ENCODE results near the gene NET1.
"Not testable (repeated sequence)": the region's sequence is repeated elsewhere in the genome, so short reads cannot be mapped to it uniquely, and the experiment has no call there.

Gene NET1

GRCh38 chr10:5396556-5397300 lies 15.6 kb upstream of the NET1 start:
- Histone ChIP-seq H3K9ac (no peak overlapping the region), H3K4me3 (no peak overlapping the region), H3K36me3 (no peaks in the 10 kb centered on the region), H3K4me1 (no peaks in the 10 kb centered on the region), H3K27me3 (no peaks in the 10 kb centered on the region), H3K4me2 (no peak overlapping the region), H3K27ac (no peak overlapping the region), H4K20me1 (no peaks in the 10 kb centered on the region), H3K9me3 (peaks cover 10% of the 10 kb centered on the region; the same call in 1 of the 2 replicates)
- no peak for TF ChIP-seq Cebpa-rat (IDR thresholded peaks at IDR 0.05)

- Histone ChIP-seq H3K36me3 (no peaks in the 10 kb centered on the region), H3K4me3 (no peak overlapping the region), H4K20me1 (no peaks in the 10 kb centered on the region), H3K9ac (no peak overlapping the region), H3K4me2 (no peak overlapping the region), H3K9me3 (no peaks in the 10 kb centered on the region), H3K27ac (no peak overlapping the region), H3K27me3 (no peaks in the 10 kb centered on the region), H3K4me1 (no peaks in the 10 kb centered on the region)
- TF ChIP-seq Cebpa-rat (IDR thresholded peaks at IDR 0.05) = no peak
Measured at GRCh38 chr10:5399332-5399731, 13.0 kb upstream of the NET1 start.

- H3K36me3 ChIP-seq = no peaks in the 10 kb centered on the region
- no peak overlapping the region for H3K9ac ChIP-seq
- H3K4me2 ChIP-seq = no peak overlapping the region
- H3K27me3 ChIP-seq = no peaks in the 10 kb centered on the region
- no peak for TF ChIP-seq Cebpa-rat (IDR thresholded peaks at IDR 0.05)
- H3K4me3 ChIP-seq = no peak overlapping the region
- H3K27ac ChIP-seq = no peak overlapping the region
- no peaks in the 10 kb centered on the region for H3K9me3 ChIP-seq
- H4K20me1 ChIP-seq = no peaks in the 10 kb centered on the region
- no peaks in the 10 kb centered on the region for H3K4me1 ChIP-seq
Measured at GRCh38 chr10:5400468-5401240, 11.7 kb upstream of the NET1 start.

GRCh38 chr10:5402798-5403197 lies 9.6 kb upstream of the NET1 start:
- H3K27ac ChIP-seq = no peak overlapping the region
- H3K4me1 ChIP-seq = no peaks in the 10 kb centered on the region
- no peak for TF ChIP-seq Cebpa-rat (IDR thresholded peaks at IDR 0.05)
- no peaks in the 10 kb centered on the region for H3K27me3 ChIP-seq
- no peak overlapping the region for H3K4me3 ChIP-seq
- H4K20me1 ChIP-seq = no peaks in the 10 kb centered on the region
- H3K9ac ChIP-seq = no peak overlapping the region
- peaks cover 14% of the 10 kb centered on the region for H3K9me3 ChIP-seq
- no peak overlapping the region for H3K4me2 ChIP-seq
- H3K36me3 ChIP-seq = no peaks in the 10 kb centered on the region

GRCh38 chr10:5404208-5405041 lies 7.9 kb upstream of the NET1 start, which contains the start of gene TUBAL3:
Gene TUBAL3 (minus strand): TSS chr10:5404828. CDS start chr10:5404792, 36 bp downstream.
- Histone ChIP-seq H3K4me2 (no peak within 1 kb of the TSS), H3K27ac (no peak within 1 kb of the TSS), H3K9ac (no peak within 1 kb of the TSS)

GRCh38 chr10:5406918-5407317 lies 5.4 kb upstream of the NET1 start:
- Histone ChIP-seq H3K36me3 (no peaks in the 10 kb centered on the region), H3K9ac (no peak overlapping the region), H3K4me2 (no peak overlapping the region), H3K4me1 (no peaks in the 10 kb centered on the region), H3K27me3 (no peaks in the 10 kb centered on the region), H4K20me1 (no peaks in the 10 kb centered on the region), H3K9me3 (peaks cover 25% of the 10 kb centered on the region), H3K27ac (no peak overlapping the region), H3K4me3 (no peak overlapping the region)
- TF ChIP-seq Cebpa-rat (IDR thresholded peaks at IDR 0.05) = no peak

More at GRCh38 chr10:5404208-5405041, 7.9 kb upstream of the NET1 start, which contains the start of gene TUBAL3:
- Histone ChIP-seq H3K4me3 (no peak within 1 kb of the TSS), H3K27me3 (no peaks in the 10 kb centered on the region), H3K9me3 (peaks cover 16% of the 10 kb centered on the region), H3K36me3 (no peaks in the 10 kb centered on the region), H4K20me1 (no peaks in the 10 kb centered on the region), H3K4me1 (no peaks in the 10 kb centered on the region)
- no peak for TF ChIP-seq Cebpa-rat (IDR thresholded peaks at IDR 0.05)

GRCh38 chr10:5410787-5411186 lies 1.6 kb upstream of the NET1 start:
- H3K27me3 ChIP-seq, H3K27ac ChIP-seq, H3K9ac ChIP-seq, H3K4me2 ChIP-seq, H4K20me1 ChIP-seq, H3K4me3 ChIP-seq: not testable (repeated sequence)
- Histone ChIP-seq H3K4me1 (peaks cover 11% of the 10 kb centered on the region), H3K36me3 (peaks cover 10% of the 10 kb centered on the region; the same call in 1 of the 2 replicates), H3K9me3 (peaks cover 28% of the 10 kb centered on the region)

- Histone ChIP-seq H3K9me3 (peaks cover 35% of the 10 kb centered on the region), H3K4me1 (peaks cover 11% of the 10 kb centered on the region), H3K27ac (no peak overlapping the region), H4K20me1 (no peaks in the 10 kb centered on the region), H3K9ac (peak overlapping the region; percentile 83; the same call in 1 of the 2 replicates), H3K4me3 (peak overlapping the region; percentile 82), H3K4me2 (peak overlapping the region; percentile 67), H3K27me3 (no peaks in the 10 kb centered on the region), H3K36me3 (peaks cover 22% of the 10 kb centered on the region)
- no peak for TF ChIP-seq Cebpa-rat (IDR thresholded peaks at IDR 0.05)
Measured at GRCh38 chr10:5411941-5412276, 448 bp upstream of the NET1 start.

GRCh38 chr10:5413012-5413938 lies 918 bp downstream of the NET1 start:
- H4K20me1 ChIP-seq = no peaks in the 10 kb centered on the region
- H3K4me1 ChIP-seq = peaks cover 11% of the 10 kb centered on the region
- H3K4me2 ChIP-seq = peak overlapping the region; percentile 90
- H3K36me3 ChIP-seq = peaks cover 29% of the 10 kb centered on the region
- no peak for TF ChIP-seq Cebpa-rat (IDR thresholded peaks at IDR 0.05)
- peak overlapping the region; percentile 82 for H3K4me3 ChIP-seq
- peak overlapping the region; percentile 71; the same call in 1 of the 2 replicates for H3K9ac ChIP-seq
- H3K27me3 ChIP-seq = no peaks in the 10 kb centered on the region
- H3K27ac ChIP-seq = no peak overlapping the region
- H3K9me3 ChIP-seq = peaks cover 37% of the 10 kb centered on the region

Measured in BLaER1 (cell line).